HG03066 (cell line): ENCODE measurements around the gene ATAD3B.
"Not testable (repeated sequence)": the region's sequence is repeated elsewhere in the genome, so short reads cannot be mapped to it uniquely, and the experiment has no call there.

ENCODE experiments used
- ATAC-seq: cut with Tn5 transposase; IDR thresholded peaks from one replicate; pipeline ENCODE4 v1.9.1; 2021; ENCODE audit warnings: low read depth; ENCODE audit not compliant: unreplicated experiment

ATAD3B gene

GRCh38 chr1:1509465-1509850 lies 37.9 kb downstream of the ATAD3B start:
- not testable (repeated sequence) for ATAC-seq

GRCh38 chr1:1510912-1511532 lies 39.5 kb downstream of the ATAD3B start:
- no peak for ATAC-seq

- peak; percentile 77 for ATAC-seq
These were observed 40.1 kb downstream of the ATAD3B start, which contains the start of gene ATAD3A for GRCh38 chr1:1511533-1512285. ATAD3A (plus strand) TSS chr1:1512162; CDS start chr1:1512269, 107 bp downstream.

GRCh38 chr1:1512425-1512824 lies 40.9 kb downstream of the ATAD3B start:
- not testable (repeated sequence) for ATAC-seq

GRCh38 chr1:1513675-1514074 lies 42.1 kb downstream of the ATAD3B start:
- not testable (repeated sequence) for ATAC-seq

GRCh38 chr1:1514376-1514775 lies 42.8 kb downstream of the ATAD3B start:
- not testable (repeated sequence) for ATAC-seq

- ATAC-seq = not testable (repeated sequence)
These were observed 45.4 kb downstream of the ATAD3B start for GRCh38 chr1:1516923-1517322.

- ATAC-seq = no peak
These were observed 46.5 kb downstream of the ATAD3B start for GRCh38 chr1:1517973-1518620.

- not testable (repeated sequence) for ATAC-seq
These were observed 47.0 kb downstream of the ATAD3B start for GRCh38 chr1:1518621-1519007.

GRCh38 chr1:1519805-1520505 lies 48.4 kb downstream of the ATAD3B start:
- not testable (repeated sequence) for ATAC-seq

- ATAC-seq = no peak
These were observed 49.8 kb downstream of the ATAD3B start for GRCh38 chr1:1521331-1521730.

- not testable (repeated sequence) for ATAC-seq
These were observed 51.0 kb downstream of the ATAD3B start for GRCh38 chr1:1522536-1522935.

GRCh38 chr1:1523226-1523625 lies 51.7 kb downstream of the ATAD3B start:
- ATAC-seq = not testable (repeated sequence)

- not testable (repeated sequence) for ATAC-seq
These were observed 52.1 kb downstream of the ATAD3B start for GRCh38 chr1:1523651-1524050.

- ATAC-seq = not testable (repeated sequence)
These were observed 53.3 kb downstream of the ATAD3B start for GRCh38 chr1:1524750-1525383.

- not testable (repeated sequence) for ATAC-seq
These were observed 54.9 kb downstream of the ATAD3B start for GRCh38 chr1:1526476-1526875.

- ATAC-seq = no peak
These were observed 55.7 kb downstream of the ATAD3B start for GRCh38 chr1:1527092-1527816.

GRCh38 chr1:1528301-1529267 lies 57.0 kb downstream of the ATAD3B start:
- ATAC-seq = no peak

- no peak for ATAC-seq
These were observed 57.8 kb downstream of the ATAD3B start for GRCh38 chr1:1529321-1529720.
